SK-N-SH (cell line): Measurements from ENCODE around the gene SLC39A3. TPM values are rescaled to one million over a fixed set of nuclear protein-coding genes. Genes with fewer than 3 reads are reported as not detected.
A peak's percentile ranks its signal among the peaks of the same experiment; 100 is the strongest.

Experiments
- CTCF ChIA-PET: fragments of 300-600, 350-600 bp; formaldehyde crosslinking; extraction: SDS; loops from one replicate; lab custom pipeline; 2021; lab: Yijun Ruan, JAX
- POLR2A ChIA-PET: fragments of 350-600 bp; sonication (Branson Sonifier 250); formaldehyde crosslinking; extraction: SDS; loops from one replicate; lab custom pipeline; 2020; ENCODE audit warnings: antibody characterized with exemption, inconsistent platforms; lab: Yijun Ruan, JAX
- DNase-seq: peaks from one replicate; pipeline ENCODE4 v3.0.0; 2012
- H2AFZ ChIP-seq: fragments of 200-600 bp; sonication (generic); 2 replicates; pipeline ENCODE4 v1.8.1; 2016; ENCODE audit warnings: antibody characterized with exemption, mild to moderate bottlenecking, low read depth
- H3F3A ChIP-seq: fragments of 200-600 bp; sonication (generic); replicated peaks from 2 replicates; pipeline ENCODE3; 2016; ENCODE audit warnings: antibody characterized with exemption, mild to moderate bottlenecking; ENCODE audit not compliant: insufficient read depth
- H3K27ac ChIP-seq, 2 experiments: fragments of 200-500 bp in 1 of 2; fragments of 200-600 bp in 1 of 2; sonication (Bioruptor generic) in 1 of 2; sonication (generic), shearing (Covaris generic) in 1 of 2; 2 replicates each; pipeline versions ENCODE4 v1.5.1 to v1.6.1; 2014 to 2016; ENCODE audit warnings: low read depth in 2 of 2, inconsistent platforms in 1 of 2, low read length in 1 of 2, mild to moderate bottlenecking in 1 of 2, mixed read lengths in 1 of 2
- H3K27me3 ChIP-seq: fragments of 200-600 bp; sonication (generic), shearing (Covaris generic); 2 replicates; pipeline ENCODE4 v1.6.1; 2016; ENCODE audit warnings: mixed run types; ENCODE audit not compliant: insufficient read depth
- H3K36me3 ChIP-seq, 2 experiments: fragments of 200-500 bp in 1 of 2; fragments of 200-600 bp in 1 of 2; sonication (Bioruptor generic) in 1 of 2; sonication (generic) in 1 of 2; replicated peaks in 1 of 2; 2 replicates each; pipeline versions ENCODE3 to v1.5.1; 2014 to 2016; ENCODE audit warnings: low read length in 1 of 2, mild to moderate bottlenecking in 1 of 2; ENCODE audit not compliant: insufficient read depth in 2 of 2, control insufficient read depth in 1 of 2
- H3K4me1 ChIP-seq, 2 experiments: fragments of 200-500 bp in 1 of 2; fragments of 200-600 bp in 1 of 2; sonication (Bioruptor generic) in 1 of 2; sonication (generic), shearing (Covaris generic) in 1 of 2; 2 replicates each; pipeline versions ENCODE4 v1.5.1 to v1.6.1; 2014 to 2016; ENCODE audit warnings: low read depth in 1 of 2, low read length in 1 of 2, mixed run types in 1 of 2; ENCODE audit not compliant: insufficient read depth in 2 of 2, control insufficient read depth in 1 of 2
- H3K4me2 ChIP-seq: fragments of 200-600 bp; sonication (generic), shearing (Covaris generic); 2 replicates; pipeline ENCODE4 v1.6.1; 2017; ENCODE audit warnings: mixed run types
- H3K4me3 ChIP-seq, 2 experiments: fragments of 200-500 bp in 1 of 2; fragments of 200-600 bp in 1 of 2; sonication (Bioruptor generic) in 1 of 2; sonication (generic), shearing (Covaris generic) in 1 of 2; 2 replicates each; pipeline versions ENCODE4 v1.5.1 to v1.8.1; 2014 to 2016; ENCODE audit warnings: low read depth in 2 of 2, inconsistent platforms in 1 of 2, low read length in 1 of 2, mild to moderate bottlenecking in 1 of 2, mixed read lengths in 1 of 2, moderate library complexity in 1 of 2
- H3K79me2 ChIP-seq: fragments of 200-600 bp; sonication (generic); 2 replicates; pipeline ENCODE4 v1.8.1; 2017; ENCODE audit warnings: mild to moderate bottlenecking; ENCODE audit not compliant: insufficient read depth
- H3K9ac ChIP-seq: fragments of 200-600 bp; sonication (generic); 2 replicates; pipeline ENCODE4 v1.6.1; 2017; ENCODE audit warnings: mixed run types
- H3K9me2 ChIP-seq: fragments of 200-600 bp; sonication (generic); 2 replicates; pipeline ENCODE4 v1.6.1; 2017; ENCODE audit warnings: mixed run types
- H3K9me3 ChIP-seq: fragments of 200-600 bp; sonication (generic); 2 replicates; pipeline ENCODE4 v1.6.1; 2017; ENCODE audit warnings: mixed run types, mild to moderate bottlenecking, moderate library complexity
- H4K20me1 ChIP-seq: fragments of 200-600 bp; sonication (generic); 2 replicates; pipeline ENCODE4 v1.6.1; 2017; ENCODE audit warnings: mild to moderate bottlenecking, mixed run types; ENCODE audit not compliant: insufficient read depth
- FOXM1 ChIP-seq: IDR thresholded peaks from 2 replicates; pipeline ENCODE4 v1.4.0; 2012; ENCODE audit warnings: low read depth, mild to moderate bottlenecking
- NFIC ChIP-seq: IDR thresholded peaks from 2 replicates; pipeline ENCODE4 v1.4.0; 2012; ENCODE audit warnings: borderline replicate concordance
- NRF1 ChIP-seq: IDR thresholded peaks from 2 replicates; pipeline ENCODE4 v1.6.1; 2012; ENCODE audit warnings: low read depth, mild to moderate bottlenecking, low read length
- RAD21 ChIP-seq: IDR thresholded peaks from 2 replicates; pipeline ENCODE4 v1.6.1; 2012; ENCODE audit warnings: mild to moderate bottlenecking, low read length
- RCOR1 ChIP-seq: fragments of 150-350 bp; IDR thresholded peaks from 2 replicates; pipeline ENCODE4 v1.6.1; 2017; ENCODE audit warnings: antibody characterized with exemption, low read length
- REST ChIP-seq: IDR thresholded peaks from 2 replicates; pipeline ENCODE4 v1.6.1; 2012; ENCODE audit warnings: mild to moderate bottlenecking, low read depth, low read length, moderate library complexity
- RFX5 ChIP-seq: IDR thresholded peaks from 2 replicates; pipeline ENCODE4 v1.6.1; 2012; ENCODE audit warnings: mild to moderate bottlenecking, improper control_type of control experiment, low read length
- TEAD4 ChIP-seq: IDR thresholded peaks from 2 replicates; pipeline ENCODE4 v1.4.0; 2012; ENCODE audit warnings: mild to moderate bottlenecking, borderline replicate concordance; ENCODE audit not compliant: insufficient read depth
- YY1 ChIP-seq: IDR thresholded peaks from 2 replicates; pipeline ENCODE4 v1.4.0; 2012; ENCODE audit warnings: low read depth, mild to moderate bottlenecking
- WGBS: methylation state at CpG from one replicate; pipeline ENCODE4 v1.1.6; 2017; ENCODE audit warnings: low lambda C conversion rate; 5-methylcytosine and 5-hydroxymethylcytosine counted together
- polyA plus RNA-seq, 3 experiments: library from polyadenylated mRNA; depleted of rRNA; stranded (reverse); fragments of >200 nt; gene quantifications; 2 replicates each; pipeline ENCODE4 v1.2.3, GENCODE V29; 2012

The SLC39A3 gene
- polyA plus RNA-seq, 1 of the 3 experiments (the other 2 are of a cell fraction), result 45.2 TPM

- Histone ChIP-seq H3K4me3 (peak overlapping the region; percentile 61 to 69), H3K79me2 (no peaks in the 10 kb centered on the region), H3K27ac (no peak overlapping the region; a peak in 1 of 4 replicates), H3K9me2 (no peaks in the 10 kb centered on the region), H2AFZ (peak overlapping the region; percentile 70; the same call in 1 of the 2 replicates), H3K9me3 (no peaks in the 10 kb centered on the region), H3K27me3 (no peaks in the 10 kb centered on the region), H4K20me1 (no peaks in the 10 kb centered on the region), H3K9ac (peak overlapping the region; percentile 39; the same call in 1 of the 2 replicates), H3K4me1 (peaks cover 14 to 15% of the 10 kb centered on the region in 2 experiments; a peak in 3 of 4 replicates), H3F3A (no peaks in the 10 kb centered on the region)
- DNase-seq, result peak; percentile 67
- CTCF ChIA-PET, result interaction anchor here (0.7 to 2.9 kb wide), 4 partner anchors 14 to 316 kb away, joined by 3 to 14 read pairs (median 5); no protein-coding TSS in a partner anchor
- 44% methylated on average over 22 of the region's 39 CpGs for WGBS
- no peak for TF ChIP-seq TEAD4
- no peak for TF ChIP-seq FOXM1
- TF ChIP-seq RCOR1, result no peak
- no peak for TF ChIP-seq REST
- TF ChIP-seq RAD21, result no peak
- no peak for TF ChIP-seq NFIC
- TF ChIP-seq RFX5, result no peak
- no peak for TF ChIP-seq YY1
- no peak for TF ChIP-seq NRF1
- TF ChIP-seq, all 33 proteins: peak for 0
- Histone ChIP-seq H3K36me3 (no peaks in the 10 kb centered on the region), H3K4me2 (peak overlapping the region; percentile 79)
- POLR2A ChIA-PET, result interaction anchor here (1.1 kb wide), 1 partner anchor 294 kb away, joined by 3 read pairs; the partner anchor contains the start of gene TIMM13
Observed at GRCh38 chr19:2721570-2722540, 18.0 kb downstream of the SLC39A3 start.
